OCI-LY1 (cell line): ENCODE results near the gene PARD3B.

Source experiments
- EZH2 ChIP-seq: fragments of 200-600 bp; sonication (generic), shearing (Covaris generic); IDR thresholded peaks from 2 replicates; pipeline ENCODE4 v1.8.0; 2017; ENCODE audit warnings: borderline replicate concordance, mixed run types, mild to moderate bottlenecking, antibody characterized with exemption, low read length, moderate library complexity, mixed read lengths
- TF ChIP-seq, protein P1 (sequence below): fragments of 200-600 bp; sonication (generic), shearing (Covaris generic); IDR thresholded peaks from 2 replicates; pipeline ENCODE4 v1.5.1; 2017; ENCODE audit warnings: mild to moderate bottlenecking, antibody characterized with exemption, low read length, moderate library complexity, mixed read lengths

- TF ChIP-seq, protein P1, sequence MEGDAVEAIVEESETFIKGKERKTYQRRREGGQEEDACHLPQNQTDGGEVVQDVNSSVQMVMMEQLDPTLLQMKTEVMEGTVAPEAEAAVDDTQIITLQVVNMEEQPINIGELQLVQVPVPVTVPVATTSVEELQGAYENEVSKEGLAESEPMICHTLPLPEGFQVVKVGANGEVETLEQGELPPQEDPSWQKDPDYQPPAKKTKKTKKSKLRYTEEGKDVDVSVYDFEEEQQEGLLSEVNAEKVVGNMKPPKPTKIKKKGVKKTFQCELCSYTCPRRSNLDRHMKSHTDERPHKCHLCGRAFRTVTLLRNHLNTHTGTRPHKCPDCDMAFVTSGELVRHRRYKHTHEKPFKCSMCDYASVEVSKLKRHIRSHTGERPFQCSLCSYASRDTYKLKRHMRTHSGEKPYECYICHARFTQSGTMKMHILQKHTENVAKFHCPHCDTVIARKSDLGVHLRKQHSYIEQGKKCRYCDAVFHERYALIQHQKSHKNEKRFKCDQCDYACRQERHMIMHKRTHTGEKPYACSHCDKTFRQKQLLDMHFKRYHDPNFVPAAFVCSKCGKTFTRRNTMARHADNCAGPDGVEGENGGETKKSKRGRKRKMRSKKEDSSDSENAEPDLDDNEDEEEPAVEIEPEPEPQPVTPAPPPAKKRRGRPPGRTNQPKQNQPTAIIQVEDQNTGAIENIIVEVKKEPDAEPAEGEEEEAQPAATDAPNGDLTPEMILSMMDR = no peak
- TF ChIP-seq EZH2 = no peak
These were observed 1072.6 kb downstream of the PARD3B start for GRCh38 chr2:205617905-205618304.
